BE2C (cell line): ENCODE results near the gene NOCT.
"Not testable (repeated sequence)": the region's sequence is repeated elsewhere in the genome, so short reads cannot be mapped to it uniquely, and the experiment has no call there.

Source experiments
- DNase-seq: peaks from one replicate; pipeline ENCODE4 v3.0.0-alpha.2; 2020
- H3K27me3 ChIP-seq: fragments of 250-450 bp; sonication (Bioruptor Pico); 2 replicates; pipeline ENCODE4 v1.5.1; 2020; ENCODE audit warnings: mild to moderate bottlenecking
- H3K36me3 ChIP-seq: fragments of 250-450 bp; sonication (Bioruptor Pico); 2 replicates; pipeline ENCODE4 v1.5.1; 2020; ENCODE audit warnings: mild to moderate bottlenecking
- H3K4me1 ChIP-seq: fragments of 250-450 bp; sonication (Bioruptor Pico); 2 replicates; pipeline ENCODE4 v1.5.1; 2020
- H3K4me3 ChIP-seq: 2 replicates; pipeline ENCODE4 v1.5.1; 2011; ENCODE audit warnings: low read depth, low read length
- H3K9me3 ChIP-seq: fragments of 250-450 bp; sonication (Bioruptor Pico); 2 replicates; pipeline ENCODE4 v1.5.1; 2020
- CTCF ChIP-seq: IDR thresholded peaks from 2 replicates; pipeline ENCODE4 v1.5.1; 2012; ENCODE audit warnings: mild to moderate bottlenecking, low read depth, low read length

NOCT gene

GRCh38 chr4:139022835-139023234 is 7.3 kb downstream of the NOCT start:
- H3K9me3 ChIP-seq: no peaks in the 10 kb centered on the region
- DNase-seq: no peak
- H3K36me3 ChIP-seq: peaks cover 13% of the 10 kb centered on the region
- H3K4me1 ChIP-seq: peaks cover 6% of the 10 kb centered on the region; the same call in 1 of the 2 replicates
- no peak for TF ChIP-seq CTCF
- H3K4me3 ChIP-seq: no peak overlapping the region
- H3K27me3 ChIP-seq: no peaks in the 10 kb centered on the region

GRCh38 chr4:139024686-139025085 is 9.1 kb downstream of the NOCT start:
- TF ChIP-seq CTCF: no peak
- Histone ChIP-seq H3K4me3 (no peak overlapping the region), H3K36me3 (peaks cover 10% of the 10 kb centered on the region), H3K9me3 (no peaks in the 10 kb centered on the region), H3K4me1 (peaks cover 12% of the 10 kb centered on the region; the same call in 1 of the 2 replicates), H3K27me3 (no peaks in the 10 kb centered on the region)
- no peak for DNase-seq

GRCh38 chr4:139025841-139026240 is 10.3 kb downstream of the NOCT start:
- Histone ChIP-seq H3K4me3 (no peak overlapping the region), H3K4me1 (peaks cover 10% of the 10 kb centered on the region; the same call in 1 of the 2 replicates), H3K27me3 (no peaks in the 10 kb centered on the region), H3K36me3 (no peaks in the 10 kb centered on the region; the same call in none of the 2 replicates), H3K9me3 (no peaks in the 10 kb centered on the region)
- DNase-seq: no peak
- no peak for TF ChIP-seq CTCF

- peaks cover 2% of the 10 kb centered on the region for H3K36me3 ChIP-seq
- no peak for DNase-seq
- H3K9me3 ChIP-seq: no peaks in the 10 kb centered on the region
- H3K4me3 ChIP-seq: no peak overlapping the region
- TF ChIP-seq CTCF: no peak
- H3K27me3 ChIP-seq: no peaks in the 10 kb centered on the region
- peaks cover 10% of the 10 kb centered on the region; the same call in 1 of the 2 replicates for H3K4me1 ChIP-seq
These were observed 12.2 kb downstream of the NOCT start for GRCh38 chr4:139027776-139028175.

GRCh38 chr4:139028191-139028661 is 12.6 kb downstream of the NOCT start:
- peaks cover 10% of the 10 kb centered on the region; the same call in 1 of the 2 replicates for H3K4me1 ChIP-seq
- peak; percentile 25 for DNase-seq
- H3K9me3 ChIP-seq: no peaks in the 10 kb centered on the region
- no peak for TF ChIP-seq CTCF
- H3K27me3 ChIP-seq: no peaks in the 10 kb centered on the region
- peaks cover 2% of the 10 kb centered on the region for H3K36me3 ChIP-seq
- H3K4me3 ChIP-seq: no peak overlapping the region

- not testable (repeated sequence) for H3K9me3 ChIP-seq, DNase-seq, H3K27me3 ChIP-seq, H3K4me3 ChIP-seq, H3K4me1 ChIP-seq, H3K36me3 ChIP-seq
These were observed 14.3 kb downstream of the NOCT start for GRCh38 chr4:139029866-139030363.
